ENCODE results near the gene SLAIN1. TPM values are rescaled to one million over a fixed set of nuclear protein-coding genes. Genes with fewer than 3 reads are reported as not detected.

The SLAIN1 gene
- total and polyA plus RNA-seq, 3 donors from 2014 or later = 73.1 to 149 (median 114) TPM

- no peaks in the 10 kb centered on the region for H3K36me3 ChIP-seq (ENCODE audit: low read depth, missing control alignments)
- no peaks in the 10 kb centered on the region for H3K27me3 ChIP-seq
- no peaks in the 10 kb centered on the region for H3K4me1 ChIP-seq
- WGBS, 2 donors = 77 to 84% methylated on average over 2 of the region's 2 CpGs
- intact Hi-C loops (cut with DNase I; ENCODE audit: low total_unique reads) = no loop called here
- no peak overlapping the region for H3K4me3 ChIP-seq
- no peaks in the 10 kb centered on the region for H3K9me3 ChIP-seq
- TF ChIP-seq POLR2A (IDR thresholded peaks at IDR 0.05) (no peak), CTCF (IDR thresholded peaks at IDR 0.05) (peak in 2 of 3 experiments; percentile 14 to 32)
- no peak overlapping the region for H3K27ac ChIP-seq
- DNase-seq = no peak
Measured at GRCh38 chr13:77810430-77810829, 112.9 kb downstream of the SLAIN1 start.

GRCh38 chr13:77810878-77811277 lies 113.4 kb downstream of the SLAIN1 start:
- no peak for TF ChIP-seq POLR2A (IDR thresholded peaks at IDR 0.05)
- TF ChIP-seq CTCF (IDR thresholded peaks at IDR 0.05) = no peak
- Histone ChIP-seq H3K9me3 (no peaks in the 10 kb centered on the region), H3K4me1 (no peaks in the 10 kb centered on the region), H3K27ac (no peak overlapping the region), H3K4me3 (no peak overlapping the region), H3K27me3 (no peaks in the 10 kb centered on the region), H3K36me3 (ENCODE audit: low read depth, missing control alignments) (no peaks in the 10 kb centered on the region)
- 56 to 88% methylated on average over 3 of the region's 3 CpGs for WGBS, 2 donors
- intact Hi-C loops (cut with DNase I; ENCODE audit: low total_unique reads) = no loop called here
- no peak for DNase-seq

GRCh38 chr13:77811381-77811780 lies 113.9 kb downstream of the SLAIN1 start:
- Histone ChIP-seq H3K4me1 (no peaks in the 10 kb centered on the region), H3K9me3 (no peaks in the 10 kb centered on the region), H3K27me3 (no peaks in the 10 kb centered on the region), H3K36me3 (ENCODE audit: low read depth, missing control alignments) (no peaks in the 10 kb centered on the region), H3K4me3 (no peak overlapping the region), H3K27ac (no peak overlapping the region)
- TF ChIP-seq CTCF (IDR thresholded peaks at IDR 0.05) (no peak), POLR2A (IDR thresholded peaks at IDR 0.05) (no peak)
- WGBS, 2 donors = 88 to 90% methylated on average over 2 of the region's 2 CpGs
- intact Hi-C loops (cut with DNase I; ENCODE audit: low total_unique reads) = no loop called here
- no peak for DNase-seq

- intact Hi-C loops (cut with DNase I; ENCODE audit: low total_unique reads) = no loop called here
- no peak overlapping the region for H3K27ac ChIP-seq
- no peaks in the 10 kb centered on the region for H3K27me3 ChIP-seq
- H3K36me3 ChIP-seq (ENCODE audit: low read depth, missing control alignments) = no peaks in the 10 kb centered on the region
- DNase-seq = no peak
- H3K9me3 ChIP-seq = no peaks in the 10 kb centered on the region
- H3K4me1 ChIP-seq = no peaks in the 10 kb centered on the region
- no peak for TF ChIP-seq CTCF (IDR thresholded peaks at IDR 0.05)
- H3K4me3 ChIP-seq = no peak overlapping the region
Measured at GRCh38 chr13:77811981-77812380, 114.5 kb downstream of the SLAIN1 start.

Small RNAs within 50 kb of the gene (microRNA-seq; reads per million reads assigned to microRNA genes)
- gene MIR3665 (ENCODE audit: borderline number of aligned reads in 2 of 2, borderline replicate concordance in 1 of 2) = 0 reads per million in 2 donors

Small RNAs within 50 kb of the gene (small RNA-seq; reads per million reads assigned to genes)
- gene MIR3665 (0 reads per million in 2 donors), gene SPTLC1P5 (0 reads per million in 2 donors)

Other genes with a start within 250 kb of the SLAIN1 start
- 1 to 10 TPM; 2.5 to 3.5 TPM for gene SCEL, start 162.0 kb upstream of the SLAIN1 start, total RNA-seq
- gene SCEL, start 162.0 kb upstream of the SLAIN1 start, polyA plus RNA-seq (ENCODE audit: insufficient read depth, low read depth, low replicate concordance) = 2.5 TPM
- gene EDNRB, start 221.1 kb downstream of the SLAIN1 start, total RNA-seq = 1 to 10 TPM; 4.6 to 5.9 TPM
- 3.5 TPM for gene EDNRB, start 221.1 kb downstream of the SLAIN1 start, polyA plus RNA-seq (ENCODE audit: insufficient read depth, low read depth, low replicate concordance)